OCI-LY1 (cell line): ENCODE measurements around the gene E2F3.

Experiments
- EZH2 ChIP-seq: fragments of 200-600 bp; sonication (generic), shearing (Covaris generic); IDR thresholded peaks from 2 replicates; pipeline ENCODE4 v1.8.0; 2017; ENCODE audit warnings: borderline replicate concordance, mixed run types, mild to moderate bottlenecking, antibody characterized with exemption, low read length, moderate library complexity, mixed read lengths
- TF ChIP-seq, protein P1 (sequence below): fragments of 200-600 bp; sonication (generic), shearing (Covaris generic); IDR thresholded peaks from 2 replicates; pipeline ENCODE4 v1.5.1; 2017; ENCODE audit warnings: mild to moderate bottlenecking, antibody characterized with exemption, low read length, moderate library complexity, mixed read lengths

DNA sequence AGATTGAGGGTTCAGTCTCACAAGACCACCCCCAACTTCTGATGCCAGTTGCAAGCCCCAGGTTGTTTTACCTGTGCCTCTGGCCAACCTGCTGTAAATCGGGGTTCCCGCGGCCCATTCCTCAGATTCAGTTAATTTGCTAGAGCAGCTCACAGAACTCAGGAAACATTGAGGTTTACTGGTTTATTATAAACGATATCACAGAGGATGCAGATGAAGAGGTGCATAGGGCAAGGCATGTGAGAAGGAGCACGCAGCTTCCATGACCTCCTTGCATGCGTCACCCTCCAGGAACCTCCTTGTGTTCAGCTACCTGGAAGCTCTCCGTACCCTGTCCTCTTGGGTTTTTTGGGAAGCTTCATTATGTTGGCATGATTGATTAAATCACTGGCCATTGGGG lies 66.5 kb downstream of the E2F3 start:
- TF ChIP-seq, protein P1, sequence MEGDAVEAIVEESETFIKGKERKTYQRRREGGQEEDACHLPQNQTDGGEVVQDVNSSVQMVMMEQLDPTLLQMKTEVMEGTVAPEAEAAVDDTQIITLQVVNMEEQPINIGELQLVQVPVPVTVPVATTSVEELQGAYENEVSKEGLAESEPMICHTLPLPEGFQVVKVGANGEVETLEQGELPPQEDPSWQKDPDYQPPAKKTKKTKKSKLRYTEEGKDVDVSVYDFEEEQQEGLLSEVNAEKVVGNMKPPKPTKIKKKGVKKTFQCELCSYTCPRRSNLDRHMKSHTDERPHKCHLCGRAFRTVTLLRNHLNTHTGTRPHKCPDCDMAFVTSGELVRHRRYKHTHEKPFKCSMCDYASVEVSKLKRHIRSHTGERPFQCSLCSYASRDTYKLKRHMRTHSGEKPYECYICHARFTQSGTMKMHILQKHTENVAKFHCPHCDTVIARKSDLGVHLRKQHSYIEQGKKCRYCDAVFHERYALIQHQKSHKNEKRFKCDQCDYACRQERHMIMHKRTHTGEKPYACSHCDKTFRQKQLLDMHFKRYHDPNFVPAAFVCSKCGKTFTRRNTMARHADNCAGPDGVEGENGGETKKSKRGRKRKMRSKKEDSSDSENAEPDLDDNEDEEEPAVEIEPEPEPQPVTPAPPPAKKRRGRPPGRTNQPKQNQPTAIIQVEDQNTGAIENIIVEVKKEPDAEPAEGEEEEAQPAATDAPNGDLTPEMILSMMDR = no peak
- no peak for TF ChIP-seq EZH2
